ENCODE measurements around the gene RNF187.

The RNF187 gene

DNA sequence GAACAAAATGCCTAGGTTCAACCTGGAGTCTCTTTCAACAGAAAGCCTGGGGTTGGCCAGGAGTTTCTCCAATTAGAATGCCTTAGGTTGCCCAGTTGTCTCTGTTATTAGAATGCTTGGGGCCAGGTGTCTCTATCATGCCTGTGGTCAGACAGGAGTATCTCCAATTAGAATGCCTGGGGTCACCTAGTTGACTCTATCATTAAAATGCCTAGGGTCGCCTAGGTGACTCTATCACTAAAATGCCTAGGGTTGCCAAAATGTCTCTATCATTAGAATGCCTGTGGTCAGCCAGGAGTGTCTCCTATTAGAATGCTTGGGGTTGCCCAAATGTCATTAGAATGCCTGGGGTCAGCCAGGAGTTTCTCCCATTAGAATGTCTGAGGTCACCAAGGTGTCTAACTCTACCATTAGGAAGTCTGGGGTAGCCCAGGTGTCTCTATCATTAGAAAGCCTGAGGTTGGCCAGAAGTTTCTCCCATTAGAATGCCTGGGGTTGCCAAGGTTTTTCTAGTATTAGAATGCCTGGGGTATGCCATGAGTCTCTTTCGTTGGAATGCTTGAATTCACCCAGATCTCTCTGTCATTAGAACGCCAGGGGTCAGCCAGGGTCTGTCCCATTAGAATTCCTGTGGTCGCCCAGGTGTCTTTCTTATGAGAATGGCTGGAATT lies 57.9 kb downstream of the RNF187 start:
- no peak for DNase-seq (ENCODE audit: low spot score)

Data from GM03348 (cell line).